Stimulated activated CD8-positive, alpha-beta memory T cell treated with anti-CD3 and anti-CD28 coated beads, Interleukin-4, amount 100 ng/mL, for 4 hours (primary cell): ENCODE measurements around the gene SLC6A6.

Experiments used
- DNase-seq, 2 donors: peaks; one replicate each; pipeline ENCODE4 v3.0.0-alpha.2; 2020; ENCODE audit warnings: low read depth in 2 of 2, low spot score in 1 of 2

The SLC6A6 gene

GRCh38 chr3:14481646-14482036 is 79.2 kb downstream of the SLC6A6 start:
- no peak for DNase-seq

- DNase-seq = no peak
Measured at GRCh38 chr3:14482271-14482721, 79.9 kb downstream of the SLC6A6 start.

DNA sequence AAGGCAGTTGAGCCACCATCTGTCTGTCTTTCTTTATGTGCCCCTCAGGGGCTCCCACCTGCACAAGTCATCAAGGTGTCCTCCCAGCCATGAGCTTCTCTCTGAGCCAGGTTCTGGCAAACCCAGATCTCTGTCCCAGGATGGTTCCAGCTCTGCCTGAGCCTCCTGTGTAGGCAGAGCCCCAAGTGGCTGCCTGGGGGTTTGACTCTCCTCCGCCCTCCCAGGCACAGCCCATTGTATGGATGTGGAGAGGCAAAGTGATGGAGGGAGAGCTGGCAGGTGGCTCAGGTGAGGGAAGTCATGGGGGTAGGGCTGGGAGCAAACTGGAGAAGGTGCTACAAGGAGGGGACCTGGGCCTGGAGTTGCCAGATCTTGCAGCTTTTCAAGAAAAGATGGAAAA is 80.9 kb downstream of the SLC6A6 start:
- DNase-seq = no peak

DNA sequence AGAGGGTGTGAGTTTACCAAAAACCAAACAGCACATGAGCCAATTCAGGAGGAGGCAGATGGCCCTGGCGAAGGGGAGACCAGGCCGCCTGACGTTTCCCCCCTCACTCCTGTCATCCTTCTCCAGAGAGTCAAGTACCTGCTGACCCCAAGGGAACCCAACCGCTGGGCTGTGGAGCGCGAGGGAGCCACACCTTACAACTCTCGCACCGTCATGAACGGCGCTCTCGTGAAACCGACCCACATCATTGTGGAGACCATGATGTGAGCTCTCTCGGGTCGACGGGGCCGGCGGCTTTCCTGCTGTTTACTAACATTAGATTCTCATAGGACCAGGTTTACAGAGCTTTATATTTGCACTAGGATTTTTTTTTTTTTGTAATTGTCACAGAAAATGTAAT is 82.3 kb downstream of the SLC6A6 start:
- DNase-seq = no peak

DNA sequence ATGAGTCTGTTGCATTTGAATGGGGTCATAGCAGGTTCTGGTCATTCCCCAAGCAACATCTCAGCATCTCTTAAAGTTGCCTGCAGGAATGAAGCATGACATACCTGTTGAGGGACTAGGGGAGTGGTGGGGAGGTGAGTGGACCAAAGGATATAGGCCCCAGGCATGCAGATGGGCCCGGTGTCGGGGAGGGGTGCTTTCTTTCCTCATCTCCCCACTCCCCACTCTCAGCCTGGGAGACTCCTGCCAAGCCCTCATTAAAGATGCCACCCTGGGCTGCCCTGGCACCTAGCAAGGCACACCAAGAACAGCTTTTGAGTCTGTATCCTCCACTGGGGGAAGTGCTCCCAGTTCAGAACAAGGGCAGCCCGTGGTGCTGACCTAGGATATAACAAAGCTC is 83.6 kb downstream of the SLC6A6 start:
- no peak for DNase-seq

DNA sequence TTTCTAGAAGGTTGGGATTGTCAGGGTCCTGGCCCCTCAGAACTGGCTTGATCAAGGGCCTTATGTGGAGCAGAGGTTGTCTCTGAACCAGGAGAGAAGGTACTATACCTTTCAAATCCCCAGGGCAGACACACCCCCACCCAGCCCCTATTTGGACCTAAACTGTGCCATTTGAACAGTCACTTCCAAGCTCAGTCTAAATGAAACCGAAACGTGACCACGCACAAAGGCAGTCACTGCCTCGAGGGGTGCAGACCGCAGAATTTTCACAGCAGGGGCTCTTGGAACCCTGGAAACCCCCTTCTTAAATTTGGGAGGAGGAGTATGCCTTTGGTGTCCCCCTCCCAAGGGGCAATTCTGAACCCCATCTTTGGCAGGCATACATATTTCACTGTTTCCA is 84.1 kb downstream of the SLC6A6 start:
- DNase-seq = no peak

DNA sequence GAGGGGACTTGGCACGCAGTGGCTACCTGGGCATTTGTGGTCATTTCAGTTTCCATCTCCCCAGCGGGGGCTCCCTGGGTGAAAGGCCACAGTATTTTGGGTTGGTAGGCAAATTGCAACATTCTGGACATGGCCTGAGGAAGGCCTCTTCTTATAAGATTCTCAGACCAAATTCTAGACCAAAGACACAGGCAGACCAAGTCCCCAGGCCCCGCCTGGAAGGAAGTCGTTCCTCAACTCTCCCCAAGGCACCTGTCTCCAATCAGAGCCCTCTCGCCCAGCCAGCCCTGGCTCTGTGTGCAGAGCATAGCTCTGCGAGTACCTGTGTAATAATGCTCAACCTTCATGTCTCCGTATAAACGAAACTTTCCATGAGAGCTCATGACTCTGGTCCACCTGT is 84.7 kb downstream of the SLC6A6 start:
- no peak for DNase-seq

DNA sequence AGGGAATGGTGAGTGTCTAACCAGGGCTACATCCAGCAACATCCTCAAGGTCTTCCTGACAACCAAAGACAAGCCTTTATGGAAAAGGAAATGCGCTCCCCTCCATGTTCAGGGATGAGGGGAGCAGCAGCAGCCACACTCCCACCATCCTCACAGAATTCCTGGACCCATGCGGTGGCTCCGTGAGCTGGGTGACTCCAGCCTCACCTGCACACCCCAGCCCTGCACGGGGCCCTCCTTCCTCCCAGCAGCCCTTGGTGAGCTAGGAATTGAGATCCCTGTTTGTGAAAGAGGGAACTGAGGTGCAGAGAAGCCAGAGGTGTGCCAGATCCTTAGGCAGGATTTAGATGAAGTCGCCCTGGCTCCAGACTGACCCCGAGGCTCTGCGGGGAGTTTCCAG is 85.4 kb downstream of the SLC6A6 start:
- DNase-seq = no peak

DNA sequence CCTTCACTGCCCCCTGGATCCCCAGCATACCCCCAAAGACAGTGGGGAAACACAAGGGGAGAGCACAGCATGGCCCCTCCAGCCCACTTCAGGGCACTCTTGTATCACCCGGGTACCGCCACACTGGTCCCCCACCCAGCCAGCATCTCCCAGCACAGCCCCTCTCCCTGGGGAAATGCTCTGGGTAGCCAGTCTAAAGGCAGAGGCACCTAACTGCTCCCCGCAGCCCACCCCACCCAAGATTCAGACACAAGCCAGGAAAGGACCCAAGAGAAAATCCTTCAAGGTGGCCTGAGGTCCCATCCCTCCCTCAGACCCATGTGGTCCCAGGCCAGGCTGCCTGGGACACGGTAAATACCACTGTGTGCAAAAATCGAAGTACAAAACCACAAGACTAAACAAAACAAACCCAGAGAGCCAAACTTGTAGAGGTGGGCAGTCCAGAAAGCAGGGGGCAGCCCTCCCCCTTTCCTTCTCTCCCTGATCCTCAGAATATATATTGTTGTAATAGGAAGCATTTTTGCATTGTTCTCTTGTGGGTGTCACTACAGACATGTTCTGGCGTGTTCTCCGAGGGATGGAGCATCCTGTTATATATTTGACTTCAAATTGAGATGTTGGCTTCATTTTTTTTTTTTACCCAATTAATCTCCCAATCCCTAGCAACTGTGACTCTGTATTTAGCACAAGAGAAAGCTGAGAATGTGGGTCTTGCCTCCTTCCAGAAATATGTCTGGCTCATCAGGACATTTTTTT is 86.1 kb downstream of the SLC6A6 start:
- no peak for DNase-seq

GRCh38 chr3:14489641-14490040 is 87.2 kb downstream of the SLC6A6 start:
- DNase-seq = no peak

DNA sequence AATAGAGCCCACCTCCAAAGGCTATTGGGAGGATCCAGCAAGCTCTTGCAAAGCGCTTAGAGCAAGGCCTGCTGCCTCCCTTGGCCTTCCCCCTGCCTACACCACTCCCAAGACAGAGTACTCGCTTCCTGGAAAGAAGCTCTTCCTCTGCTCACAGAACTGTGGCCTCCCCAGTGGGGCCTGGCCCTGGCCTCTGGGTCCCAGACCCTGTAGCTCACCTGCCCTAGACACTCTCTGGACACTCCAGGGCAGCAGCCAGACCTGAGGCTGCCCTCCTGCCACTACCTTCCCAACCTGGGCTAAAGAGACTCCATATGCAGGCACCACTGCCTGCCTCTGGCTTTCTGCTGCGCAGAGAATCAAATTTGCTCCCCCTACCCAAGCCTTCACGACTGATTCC is 87.8 kb downstream of the SLC6A6 start:
- no peak for DNase-seq

GRCh38 chr3:14490831-14491230 is 88.4 kb downstream of the SLC6A6 start:
- DNase-seq = no peak

- no peak for DNase-seq
Measured at GRCh38 chr3:14491396-14492190, 89.2 kb downstream of the SLC6A6 start.

DNA sequence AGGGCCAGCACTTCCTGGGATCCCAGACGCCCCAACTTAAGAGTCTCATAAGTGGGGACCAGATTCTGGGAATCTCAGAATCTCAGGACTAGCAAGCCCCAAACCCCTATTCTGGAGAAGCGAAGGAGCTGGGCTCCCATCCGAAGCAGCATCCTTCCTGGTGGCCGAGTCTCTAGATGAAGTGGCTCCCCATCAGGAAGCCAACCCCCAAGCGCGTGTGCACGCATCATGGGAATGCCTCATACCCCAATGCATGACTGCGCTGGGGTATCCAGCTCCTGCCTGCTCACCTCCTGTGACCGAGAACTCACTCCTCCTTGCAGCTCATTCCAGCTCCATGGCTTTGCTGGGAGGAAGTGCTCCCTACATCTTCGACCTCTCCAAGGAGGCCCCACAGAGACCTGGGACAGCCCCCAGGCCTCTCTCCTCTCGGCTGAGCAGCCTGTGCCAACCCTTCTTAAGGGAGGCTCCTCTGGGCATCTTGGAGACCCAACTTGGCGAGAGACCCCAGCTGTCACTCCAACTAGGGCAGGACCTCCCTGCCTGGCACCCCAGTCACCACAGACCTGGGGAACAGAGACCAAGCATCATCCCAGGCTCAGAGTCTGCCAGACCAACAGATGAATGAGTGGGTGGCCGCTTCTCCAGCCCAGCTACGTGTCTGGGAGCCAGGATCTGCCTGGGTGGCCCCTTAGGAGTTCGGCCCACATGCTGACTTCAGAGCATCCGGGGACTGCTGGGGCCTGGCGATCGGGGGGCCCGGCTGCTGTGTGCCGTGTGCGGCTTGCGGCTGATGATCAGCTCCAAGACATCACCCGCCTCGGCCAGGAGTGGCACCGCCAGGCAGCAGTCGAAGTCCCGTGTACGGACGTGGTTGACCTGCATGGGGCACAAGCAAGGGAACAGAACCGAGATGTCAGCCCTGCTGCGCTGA is 90.8 kb downstream of the SLC6A6 start:
- no peak for DNase-seq

- DNase-seq = no peak
Measured at GRCh38 chr3:14494279-14494972, 92.0 kb downstream of the SLC6A6 start.

DNA sequence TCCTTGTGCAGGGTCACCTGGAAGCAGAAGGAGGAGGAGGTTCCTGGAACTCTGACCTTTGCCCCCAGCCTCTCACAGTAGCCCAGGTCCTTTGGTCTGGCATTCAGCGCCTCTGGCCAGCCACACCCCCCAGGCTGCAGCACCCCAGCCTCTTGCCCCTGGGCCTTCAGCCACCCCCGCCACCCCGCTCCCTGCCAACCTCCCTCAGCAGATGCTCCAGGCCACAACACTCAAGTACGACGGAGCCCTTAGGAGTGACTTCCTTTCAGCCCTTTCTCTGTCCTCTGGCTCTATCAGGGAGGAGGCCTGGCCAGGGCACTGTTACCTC is 92.5 kb downstream of the SLC6A6 start:
- DNase-seq = no peak

- DNase-seq = no peak
Measured at GRCh38 chr3:14496351-14496750, 93.9 kb downstream of the SLC6A6 start.

- DNase-seq = no peak
Measured at GRCh38 chr3:14497321-14497720, 94.9 kb downstream of the SLC6A6 start.

GRCh38 chr3:14502472-14502871 is 100.1 kb downstream of the SLC6A6 start:
- no peak for DNase-seq

DNA sequence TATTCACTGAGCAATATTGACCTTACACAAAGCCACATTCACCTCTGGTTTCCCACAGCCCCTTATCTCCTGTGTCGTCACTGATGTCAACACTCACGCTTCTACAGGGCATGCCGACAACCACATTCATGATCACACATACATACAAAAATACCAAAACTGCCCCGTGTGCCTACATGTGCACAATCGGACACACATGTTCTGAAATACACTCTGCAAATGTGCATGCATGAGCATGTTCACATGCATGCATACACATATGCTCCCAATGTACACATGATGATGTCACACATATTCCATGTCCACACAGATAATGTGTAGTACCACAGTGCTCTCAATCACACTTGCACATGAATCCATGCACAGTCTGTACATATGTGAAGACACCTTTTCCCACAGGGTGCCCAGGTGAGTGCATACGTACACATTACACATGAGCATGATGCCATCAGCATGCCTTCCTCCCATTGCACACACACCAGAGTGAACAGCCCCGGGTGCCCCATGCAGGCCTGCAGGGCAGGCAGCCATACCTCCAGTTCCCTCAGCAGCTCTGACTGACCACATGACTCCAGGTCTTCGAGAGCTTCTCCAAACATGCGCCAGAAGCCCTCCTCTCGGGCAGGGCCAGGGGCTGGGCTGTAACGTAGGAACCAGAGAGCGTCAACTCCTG is 100.8 kb downstream of the SLC6A6 start:
- no peak for DNase-seq

- DNase-seq = no peak
Measured at GRCh38 chr3:14503706-14504065, 101.3 kb downstream of the SLC6A6 start.
